HepG2 (cell line): Measurements from ENCODE around the gene MUC22.

ENCODE experiments used
- BRCA1 ChIP-seq: sonication (generic); formaldehyde crosslinking; IDR thresholded peaks from 2 replicates; pipeline ENCODE4 v1.4.0; 2020; ENCODE audit warnings: missing genetic modification reagents
- CTCF ChIP-seq: sonication (generic); formaldehyde crosslinking; IDR thresholded peaks from 2 replicates; pipeline ENCODE4 v1.5.0; 2020; ENCODE audit warnings: mild to moderate bottlenecking, missing genetic modification reagents, moderate library complexity
- FOXA1 ChIP-seq, 2 experiments: fragments of 450-650 bp in 1 of 2; sonication (generic) in 1 of 2; formaldehyde crosslinking in 1 of 2; IDR thresholded peaks; 2 replicates each; pipeline versions ENCODE4 v1.4.0 to v1.6.1; 2016 to 2020; ENCODE audit warnings: missing genetic modification reagents in 1 of 2
- MED1 ChIP-seq: sonication (generic); formaldehyde crosslinking; IDR thresholded peaks from 2 replicates; pipeline ENCODE4 v1.4.0; 2020; ENCODE audit warnings: missing genetic modification reagents
- NCOA2 ChIP-seq: sonication (generic); formaldehyde crosslinking; IDR thresholded peaks from 2 replicates; pipeline ENCODE4 v1.8.0; 2022; ENCODE audit warnings: inconsistent platforms
- NPAS2 ChIP-seq: sonication (generic); formaldehyde crosslinking; IDR thresholded peaks from 2 replicates; pipeline ENCODE4 v1.8.0; 2022; ENCODE audit warnings: mild to moderate bottlenecking, missing genetic modification reagents, borderline replicate concordance
- SKI ChIP-seq: fragments of 450-650 bp; IDR thresholded peaks from one replicate; pipeline ENCODE4 v1.6.1; 2018; ENCODE audit warnings: mild to moderate bottlenecking; ENCODE audit not compliant: partially characterized antibody
- TP53 ChIP-seq: sonication (generic); formaldehyde crosslinking; conservative IDR thresholded peaks from 2 replicates; pipeline ENCODE4 v1.4.0; 2020; ENCODE audit warnings: missing genetic modification reagents
- ZNF101 ChIP-seq: sonication (generic); formaldehyde crosslinking; IDR thresholded peaks from 2 replicates; pipeline ENCODE4 v1.4.0; 2020; ENCODE audit warnings: mild to moderate bottlenecking, low read depth, missing genetic modification reagents, borderline replicate concordance
- ZNF274 ChIP-seq: sonication (generic); formaldehyde crosslinking; IDR thresholded peaks from 2 replicates; pipeline ENCODE4 v1.5.1; 2020; ENCODE audit warnings: mild to moderate bottlenecking, missing genetic modification reagents
- ZNF350 ChIP-seq: sonication (generic); formaldehyde crosslinking; IDR thresholded peaks from 2 replicates; pipeline ENCODE4 v1.4.0; 2020; ENCODE audit warnings: mild to moderate bottlenecking, low read depth, missing genetic modification reagents, borderline replicate concordance
- ZNF792 ChIP-seq: IDR thresholded peaks from 2 replicates; pipeline ENCODE4 v1.6.1; 2016
- ZNF850 ChIP-seq: sonication (generic); formaldehyde crosslinking; conservative IDR thresholded peaks from 2 replicates; pipeline ENCODE4 v1.9.0; 2021; ENCODE audit warnings: mild to moderate bottlenecking, missing genetic modification reagents

GRCh38 chr6:30965140-30965601 is 45.1 kb upstream of the MUC22 start:
- TF ChIP-seq MED1 (CRISPR knock-in tag) (no peak), TP53 (CRISPR knock-in tag) (no peak), FOXA1 (IDR thresholded peaks at IDR 0.05) (no peak), FOXA1 (CRISPR knock-in tag; IDR thresholded peaks at IDR 0.05) (no peak), ZNF274 (CRISPR knock-in tag) (no peak), ZNF350 (CRISPR knock-in tag) (no peak), CTCF (no peak), NPAS2 (CRISPR knock-in tag) (no peak), BRCA1 (no peak), ZNF792 (CRISPR knock-in tag) (no peak), ZNF101 (CRISPR knock-in tag) (no peak), NCOA2 (CRISPR knock-in tag) (no peak), ZNF850 (no peak), SKI (no peak)
